HG03196 (cell line): ENCODE results near the gene PYGM.

Experiments
- ATAC-seq: cut with Tn5 transposase; IDR thresholded peaks from one replicate; pipeline ENCODE4 v1.9.1; 2021; ENCODE audit not compliant: unreplicated experiment

The PYGM gene

GRCh38 chr11:64754919-64755662, 4.7 kb downstream of the PYGM start:
- no peak for ATAC-seq

- ATAC-seq: no peak
Measured at GRCh38 chr11:64754124-64754918, 5.5 kb downstream of the PYGM start.

- no peak for ATAC-seq
Measured at GRCh38 chr11:64753380-64754123, 6.2 kb downstream of the PYGM start.

GRCh38 chr11:64753019-64753379, 6.8 kb downstream of the PYGM start:
- no peak for ATAC-seq

- no peak for ATAC-seq
Measured at GRCh38 chr11:64752175-64752970, 7.4 kb downstream of the PYGM start.

GRCh38 chr11:64751580-64751979, 8.2 kb downstream of the PYGM start:
- no peak for ATAC-seq

- no peak for ATAC-seq
Measured at GRCh38 chr11:64751136-64751535, 8.6 kb downstream of the PYGM start.

GRCh38 chr11:64750361-64751054, 9.3 kb downstream of the PYGM start:
- no peak for ATAC-seq

GRCh38 chr11:64747961-64748665, 11.7 kb downstream of the PYGM start:
- no peak for ATAC-seq

GRCh38 chr11:64746486-64746885, 13.3 kb downstream of the PYGM start:
- no peak for ATAC-seq

GRCh38 chr11:64745521-64746328, 14.0 kb downstream of the PYGM start:
- no peak for ATAC-seq

GRCh38 chr11:64745189-64745520, 14.6 kb downstream of the PYGM start:
- peak; percentile 40 for ATAC-seq

- no peak for ATAC-seq
Measured at GRCh38 chr11:64744544-64745188, 15.1 kb downstream of the PYGM start.

GRCh38 chr11:64743591-64744543, 15.9 kb downstream of the PYGM start, which contains the start of gene RASGRP2:
Gene RASGRP2, minus strand, starts transcription at chr11:64744142. Its CDS starts 1,276 bp downstream, at chr11:64742866.
- ATAC-seq: no peak

GRCh38 chr11:64742889-64743590, 16.7 kb downstream of the PYGM start:
- no peak for ATAC-seq

- ATAC-seq: no peak
Measured at GRCh38 chr11:64742087-64742888, 17.5 kb downstream of the PYGM start.
